ENCODE data around the gene SMNDC1.

The SMNDC1 gene

DNA sequence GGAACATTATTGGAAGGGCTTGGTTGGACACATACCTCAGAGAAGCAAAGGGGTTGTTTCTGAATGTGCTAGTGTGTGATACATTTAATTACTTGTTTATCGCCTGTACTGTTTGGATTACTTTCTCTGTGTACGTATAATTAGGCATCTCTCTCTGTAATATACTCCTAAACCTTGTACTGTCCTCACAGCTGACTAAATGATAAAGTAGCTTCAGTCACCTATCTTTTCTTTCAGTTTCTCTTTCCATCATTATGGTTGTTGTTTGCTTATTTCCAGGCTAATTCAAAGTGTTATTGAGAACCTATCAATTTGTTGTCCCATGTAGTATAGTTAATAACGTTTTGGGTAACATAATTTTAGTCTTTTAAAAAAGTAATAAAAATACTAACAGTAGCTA is 63.3 kb downstream of the SMNDC1 start:
- Histone ChIP-seq H3K27me3 (ENCODE audit: control insufficient read depth, low read length) (no peaks in the 10 kb centered on the region), H3K4me1 (ENCODE audit: control insufficient read depth, low read length) (no peaks in the 10 kb centered on the region), H3K36me3 (ENCODE audit: control insufficient read depth, low read length) (0 out of 2 replicates have a peak, but pooled peaks cover 3% of the 10 kb centered on the region), H3K27ac (ENCODE audit: low read depth, low read length) (no peak overlapping the region), H3F3A (ENCODE audit: control insufficient read depth, insufficient read depth) (no peaks in the 10 kb centered on the region), H3K4me2 (ENCODE audit: low read length) (no peak overlapping the region), H3K79me2 (ENCODE audit: control insufficient read depth, low read length) (no peaks in the 10 kb centered on the region), H3K4me3 (ENCODE audit: low read length) (no peak overlapping the region), H3K9me3 (ENCODE audit: control insufficient read depth, insufficient read depth, low read length) (no peaks in the 10 kb centered on the region), H3K9me2 (replicated peaks; ENCODE audit: control insufficient read depth, low read length) (no peaks in the 10 kb centered on the region), H4K20me1 (ENCODE audit: control insufficient read depth, insufficient read depth, low read depth, low read length) (no peaks in the 10 kb centered on the region)
- TF ChIP-seq, protein P1, sequence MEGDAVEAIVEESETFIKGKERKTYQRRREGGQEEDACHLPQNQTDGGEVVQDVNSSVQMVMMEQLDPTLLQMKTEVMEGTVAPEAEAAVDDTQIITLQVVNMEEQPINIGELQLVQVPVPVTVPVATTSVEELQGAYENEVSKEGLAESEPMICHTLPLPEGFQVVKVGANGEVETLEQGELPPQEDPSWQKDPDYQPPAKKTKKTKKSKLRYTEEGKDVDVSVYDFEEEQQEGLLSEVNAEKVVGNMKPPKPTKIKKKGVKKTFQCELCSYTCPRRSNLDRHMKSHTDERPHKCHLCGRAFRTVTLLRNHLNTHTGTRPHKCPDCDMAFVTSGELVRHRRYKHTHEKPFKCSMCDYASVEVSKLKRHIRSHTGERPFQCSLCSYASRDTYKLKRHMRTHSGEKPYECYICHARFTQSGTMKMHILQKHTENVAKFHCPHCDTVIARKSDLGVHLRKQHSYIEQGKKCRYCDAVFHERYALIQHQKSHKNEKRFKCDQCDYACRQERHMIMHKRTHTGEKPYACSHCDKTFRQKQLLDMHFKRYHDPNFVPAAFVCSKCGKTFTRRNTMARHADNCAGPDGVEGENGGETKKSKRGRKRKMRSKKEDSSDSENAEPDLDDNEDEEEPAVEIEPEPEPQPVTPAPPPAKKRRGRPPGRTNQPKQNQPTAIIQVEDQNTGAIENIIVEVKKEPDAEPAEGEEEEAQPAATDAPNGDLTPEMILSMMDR (IDR thresholded peaks at IDR 0.05; ENCODE audit: low read depth, low read length, poor library complexity, severe bottlenecking): no peak
- TF ChIP-seq EZH2phosphoT487 (IDR thresholded peaks at IDR 0.05; ENCODE audit: borderline replicate concordance, low read length): no peak
